Measurements from ENCODE around the gene TNRC18.

- TF ChIP-seq POLR2A (IDR thresholded peaks at IDR 0.05; ENCODE audit: low read length) (no peak), GATA1 (IDR thresholded peaks at IDR 0.05; ENCODE audit: low read depth, low read length) (no peak)
These were observed 38.6 kb upstream of the TNRC18 start for GRCh38 chr7:5462216-5462615.
